HepG2 (cell line): Measurements from ENCODE around the gene ADAMTS4. TPM values are rescaled to one million over a fixed set of nuclear protein-coding genes. Genes with fewer than 3 reads are reported as not detected.
A peak's percentile ranks its signal among the peaks of the same experiment; 100 is the strongest.
"Not testable (repeated sequence)": the region's sequence is repeated elsewhere in the genome, so short reads cannot be mapped to it uniquely, and the experiment has no call there.

ENCODE experiments used
- ATAC-seq: fragments of 200-7000 bp; cut with Tn5 transposase; 3 replicates; pipeline ENCODE4 v1.9.1; 2020; ENCODE audit warnings: mild to moderate bottlenecking, moderate library complexity
- BruUV-seq: library from RNA; stranded (reverse); fragments of 400-500 nt; replicated peaks from 2 replicates; lab custom pipeline; 2021; lab: Mats Ljungman, UMichigan
- CTCF ChIA-PET: fragments of 300-600 bp; formaldehyde crosslinking; extraction: SDS; loops from one replicate; lab custom pipeline; 2021; ENCODE audit warnings: low total read pairs, inconsistent platforms, low intra/inter-chr PET ratio; lab: Yijun Ruan, JAX
- POLR2A ChIA-PET: fragments of 350-600 bp; sonication (Branson Sonifier 250); formaldehyde crosslinking; loops from one replicate; lab custom pipeline; 2020; ENCODE audit warnings: antibody characterized with exemption, inconsistent platforms; lab: Yijun Ruan, JAX
- DNase-seq: peaks from one replicate; pipeline ENCODE4 v3.0.0-alpha.2; 2015; ENCODE audit warnings: low spot score
- FAIRE-seq: peaks from 3 replicates; lab custom pipeline; 2011; peaks lifted over from hg19 to GRCh38; lab: Jason Lieb, UNC
- H2AFZ ChIP-seq: one replicate; pipeline ENCODE4 v1.6.1; 2011; ENCODE audit warnings: low read length, inconsistent platforms
- H3K27ac ChIP-seq: fragments of 300-600 bp; 3 replicates; pipeline ENCODE4 v1.8.0; 2011; ENCODE audit warnings: mixed run types, mild to moderate bottlenecking, mixed read lengths, low read length, inconsistent platforms; ENCODE audit not compliant: insufficient read depth; ENCODE audit errors: extremely low read length
- H3K27me3 ChIP-seq, 2 experiments: fragments of 200-600 bp in 1 of 2; 2 replicates in 1 of 2; 3 replicates in 1 of 2; pipeline versions ENCODE4 v1.6.0 to v1.8.0; 2011; ENCODE audit warnings: low read length in 2 of 2, mild to moderate bottlenecking in 2 of 2, moderate library complexity in 2 of 2, inconsistent platforms in 1 of 2; ENCODE audit not compliant: insufficient read depth in 2 of 2, control insufficient read depth in 1 of 2
- H3K36me3 ChIP-seq, 2 experiments: fragments of 200-600 bp in 1 of 2; replicated peaks in 1 of 2; 2 replicates in 1 of 2; 3 replicates in 1 of 2; pipeline versions ENCODE4 v1.5.1 to v1.8.0; 2011; ENCODE audit warnings: low read length in 2 of 2, inconsistent platforms in 1 of 2; ENCODE audit not compliant: insufficient read depth in 2 of 2, control insufficient read depth in 1 of 2
- H3K4me1 ChIP-seq: 2 replicates; pipeline ENCODE4 v1.5.1; 2012; ENCODE audit warnings: low read length, inconsistent platforms; ENCODE audit not compliant: insufficient read depth
- H3K4me2 ChIP-seq: 2 replicates; pipeline ENCODE4 v1.6.0; 2011; ENCODE audit warnings: low read depth, low read length, inconsistent platforms
- H3K4me3 ChIP-seq, 3 experiments: fragments of 200-600 bp in 1 of 3; sonication (generic), shearing (Covaris generic) in 1 of 3; replicated peaks in 1 of 3; 2 replicates each; pipeline ENCODE4 v1.5.1; 2011 to 2016; ENCODE audit warnings: low read length in 3 of 3, inconsistent platforms in 2 of 3, low read depth in 2 of 3, mild to moderate bottlenecking in 2 of 3, control low read depth in 1 of 3, mixed read lengths in 1 of 3; ENCODE audit not compliant: insufficient read depth in 1 of 3
- H3K79me2 ChIP-seq: one replicate; pipeline ENCODE4 v1.6.1; 2011; ENCODE audit warnings: low read length, inconsistent platforms; ENCODE audit not compliant: insufficient read depth
- H3K9ac ChIP-seq: 2 replicates; pipeline ENCODE4 v1.6.0; 2011; ENCODE audit warnings: mild to moderate bottlenecking, low read depth, low read length, inconsistent platforms; ENCODE audit not compliant: insufficient read depth
- H3K9me3 ChIP-seq: 2 replicates; pipeline ENCODE4 v1.5.1; 2012; ENCODE audit warnings: mild to moderate bottlenecking, low read length
- H4K20me1 ChIP-seq: 2 replicates; pipeline ENCODE4 v1.6.0; 2011; ENCODE audit warnings: inconsistent platforms, mild to moderate bottlenecking, low read length, moderate library complexity; ENCODE audit not compliant: insufficient read depth
- ADNP ChIP-seq: sonication (generic); formaldehyde crosslinking; IDR thresholded peaks from 2 replicates; pipeline ENCODE4 v1.4.0; 2020; ENCODE audit warnings: missing genetic modification reagents
- CCDC6 ChIP-seq: sonication (generic); formaldehyde crosslinking; IDR thresholded peaks from 2 replicates; pipeline ENCODE4 v1.8.1; 2022; ENCODE audit warnings: mild to moderate bottlenecking, missing genetic modification reagents, moderate library complexity
- ELF3 ChIP-seq: IDR thresholded peaks from 2 replicates; pipeline ENCODE4 v1.6.1; 2016; ENCODE audit warnings: missing genetic modification reagents, missing compliant biosample characterization
- GFI1 ChIP-seq: sonication (generic); formaldehyde crosslinking; IDR thresholded peaks from 2 replicates; pipeline ENCODE4 v1.5.0; 2020; ENCODE audit warnings: missing genetic modification reagents, mild to moderate bottlenecking, borderline replicate concordance
- HNRNPLL ChIP-seq: fragments of 200-400 bp; formaldehyde crosslinking; IDR thresholded peaks from 2 replicates; pipeline ENCODE4 v1.6.1; 2017; ENCODE audit warnings: mild to moderate bottlenecking, low read depth, low read length; ENCODE audit not compliant: poor library complexity, severe bottlenecking
- KDM3A ChIP-seq: IDR thresholded peaks from 2 replicates; pipeline ENCODE4 v1.6.1; 2018; ENCODE audit warnings: low read depth, missing compliant biosample characterization
- PCBP2 ChIP-seq: fragments of 200-400 bp; formaldehyde crosslinking; optimal IDR thresholded peaks from 2 replicates; pipeline ENCODE3; 2018; ENCODE audit warnings: low read length, low read depth; ENCODE audit not compliant: poor library complexity, severe bottlenecking
- RBFOX2 ChIP-seq: fragments of 200-400 bp; formaldehyde crosslinking; IDR thresholded peaks from 2 replicates; pipeline ENCODE4 v1.6.1; 2017; ENCODE audit warnings: low read depth, mild to moderate bottlenecking, low read length
- SRY ChIP-seq: sonication (generic); formaldehyde crosslinking; IDR thresholded peaks from 2 replicates; pipeline ENCODE4 v1.8.0; 2022; ENCODE audit warnings: mild to moderate bottlenecking, missing genetic modification reagents
- TCF7L2 ChIP-seq: IDR thresholded peaks from 2 replicates; pipeline ENCODE4 v1.6.1; 2011; ENCODE audit warnings: mild to moderate bottlenecking, low read depth, low read length, moderate library complexity
- ZNF772 ChIP-seq: sonication (generic); formaldehyde crosslinking; IDR thresholded peaks from 2 replicates; pipeline ENCODE4 v1.5.0; 2020; ENCODE audit warnings: mild to moderate bottlenecking, missing genetic modification reagents
- WGBS: methylation state at CpG from one replicate; pipeline ENCODE4 v1.1.6; 2017; ENCODE audit warnings: low lambda C conversion rate; 5-methylcytosine and 5-hydroxymethylcytosine counted together
- in situ Hi-C: cut with HindIII; loops from 2 replicates; pipeline ENCODE4 v1.10.0; 2017; ENCODE audit warnings: low pct_unique_long_range_greater_than_20kb; ENCODE audit not compliant: extremely low pct_ligation_motif_present
- intact Hi-C: fragments of 100-400 bp; cut with micrococcal nuclease; formaldehyde crosslinking; loops from one replicate; pipeline ENCODE4 v1.10.0; 2022; ENCODE audit not compliant: unreplicated experiment
- polyA plus RNA-seq, 8 experiments: library from polyadenylated mRNA; depleted of rRNA in 3 of 8; stranded (reverse) in 7 of 8; unstranded in 1 of 8; fragments of >200 nt; fragmentation: Illumina TruSeq in 4 of 8; extraction: Trizol in 4 of 8; gene quantifications; 2 replicates each; pipeline versions ENCODE4 v1.2.1 to v1.2.3, GENCODE V29; 2011 to 2016; ENCODE audit warnings: low read depth in 4 of 8, missing spikeins in 1 of 8, mixed read lengths in 1 of 8; ENCODE audit not compliant: insufficient read depth in 1 of 8
- total RNA-seq, 5 experiments: library from RNA; depleted of rRNA; stranded (reverse); fragments of >200 nt; fragmentation: Illumina TruSeq; extraction: Trizol; gene quantifications; 2 replicates each; pipeline ENCODE4 v1.2.3, GENCODE V29; 2016; ENCODE audit warnings: low read depth in 1 of 5
- TF ChIP-seq, protein P1 (sequence below): IDR thresholded peaks from 2 replicates; pipeline ENCODE4 v1.6.1; 2012; ENCODE audit warnings: inconsistent platforms
- TF ChIP-seq, protein P2 (sequence below): sonication (generic); formaldehyde crosslinking; IDR thresholded peaks from 2 replicates; pipeline ENCODE4 v1.5.1; 2020; ENCODE audit warnings: mild to moderate bottlenecking, missing genetic modification reagents, moderate library complexity

ADAMTS4 gene
- total and polyA plus RNA-seq, 2 of the 13 experiments (the other 11 are each of a cell fraction or from before 2014, with no cell fraction given) = 0.51 to 1.7 TPM

DNA sequence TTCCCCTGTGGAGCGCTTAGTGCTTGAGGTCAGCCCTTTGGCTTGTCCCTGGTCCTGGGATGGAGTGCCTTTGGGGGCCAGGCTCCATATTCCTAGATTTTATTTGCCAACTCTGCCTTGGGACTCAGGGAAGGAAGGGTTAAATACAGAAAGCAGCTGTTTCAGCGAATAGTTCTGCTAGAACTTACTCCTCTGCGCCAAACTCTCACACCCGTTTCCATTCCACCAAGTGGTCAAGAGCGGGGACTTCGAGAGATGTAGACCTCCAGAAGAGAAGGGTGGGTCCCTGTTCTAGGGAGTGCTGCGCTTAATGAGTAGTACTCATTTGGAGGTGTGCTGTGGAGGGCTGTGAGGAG lies 26.3 kb upstream of the ADAMTS4 start (continued):
- TF ChIP-seq PCBP2 = no peak
- no peak for TF ChIP-seq KDM3A (CRISPR knock-in tag)
- TF ChIP-seq ADNP (CRISPR knock-in tag) = no peak
- TF ChIP-seq ELF3 (CRISPR knock-in tag) = no peak
- 0 out of 2 replicates have a peak, but pooled peaks have one; percentile 3 for TF ChIP-seq GFI1
- TF ChIP-seq, protein P1, sequence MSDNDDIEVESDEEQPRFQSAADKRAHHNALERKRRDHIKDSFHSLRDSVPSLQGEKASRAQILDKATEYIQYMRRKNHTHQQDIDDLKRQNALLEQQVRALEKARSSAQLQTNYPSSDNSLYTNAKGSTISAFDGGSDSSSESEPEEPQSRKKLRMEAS = no peak
- no peak for TF ChIP-seq HNRNPLL

DNA sequence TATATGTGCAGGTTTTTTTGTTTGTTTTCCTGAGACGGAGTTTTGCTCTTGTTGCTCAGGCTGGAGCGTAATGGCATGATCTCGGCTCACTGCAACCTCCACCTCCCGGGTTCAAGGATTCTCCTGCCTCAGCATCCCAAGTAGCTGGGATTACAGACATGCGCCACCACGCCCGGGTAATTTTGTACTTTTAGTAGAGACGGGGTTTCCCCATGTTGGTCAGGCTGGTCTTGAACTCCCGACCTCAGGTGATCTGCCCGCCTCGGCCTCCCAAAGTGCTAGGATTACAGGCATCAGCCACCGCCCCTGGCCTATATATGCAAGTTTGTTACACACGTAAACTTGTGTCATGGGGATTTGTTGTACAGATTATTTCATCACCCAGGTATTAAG lies 25.8 kb upstream of the ADAMTS4 start:
- H3K27me3 ChIP-seq, H3K9me3 ChIP-seq, ATAC-seq, DNase-seq, FAIRE-seq, H2AFZ ChIP-seq: not testable (repeated sequence)
- 0% methylated on average over 12 of the region's 13 CpGs for WGBS
- Histone ChIP-seq H3K27ac (peak overlapping the region; percentile 99), H3K79me2 (peaks cover 32% of the 10 kb centered on the region), H3K4me2 (peak overlapping the region; percentile 80), H3K36me3 (peaks cover 13 to 34% of the 10 kb centered on the region in 2 experiments), H3K4me3 (peak overlapping the region; percentile 38 to 81 (median 54)), H3K9ac (peak overlapping the region; percentile 96), H3K4me1 (peaks cover 62% of the 10 kb centered on the region), H4K20me1 (peaks cover 11% of the 10 kb centered on the region)
- TF ChIP-seq, protein P2, sequence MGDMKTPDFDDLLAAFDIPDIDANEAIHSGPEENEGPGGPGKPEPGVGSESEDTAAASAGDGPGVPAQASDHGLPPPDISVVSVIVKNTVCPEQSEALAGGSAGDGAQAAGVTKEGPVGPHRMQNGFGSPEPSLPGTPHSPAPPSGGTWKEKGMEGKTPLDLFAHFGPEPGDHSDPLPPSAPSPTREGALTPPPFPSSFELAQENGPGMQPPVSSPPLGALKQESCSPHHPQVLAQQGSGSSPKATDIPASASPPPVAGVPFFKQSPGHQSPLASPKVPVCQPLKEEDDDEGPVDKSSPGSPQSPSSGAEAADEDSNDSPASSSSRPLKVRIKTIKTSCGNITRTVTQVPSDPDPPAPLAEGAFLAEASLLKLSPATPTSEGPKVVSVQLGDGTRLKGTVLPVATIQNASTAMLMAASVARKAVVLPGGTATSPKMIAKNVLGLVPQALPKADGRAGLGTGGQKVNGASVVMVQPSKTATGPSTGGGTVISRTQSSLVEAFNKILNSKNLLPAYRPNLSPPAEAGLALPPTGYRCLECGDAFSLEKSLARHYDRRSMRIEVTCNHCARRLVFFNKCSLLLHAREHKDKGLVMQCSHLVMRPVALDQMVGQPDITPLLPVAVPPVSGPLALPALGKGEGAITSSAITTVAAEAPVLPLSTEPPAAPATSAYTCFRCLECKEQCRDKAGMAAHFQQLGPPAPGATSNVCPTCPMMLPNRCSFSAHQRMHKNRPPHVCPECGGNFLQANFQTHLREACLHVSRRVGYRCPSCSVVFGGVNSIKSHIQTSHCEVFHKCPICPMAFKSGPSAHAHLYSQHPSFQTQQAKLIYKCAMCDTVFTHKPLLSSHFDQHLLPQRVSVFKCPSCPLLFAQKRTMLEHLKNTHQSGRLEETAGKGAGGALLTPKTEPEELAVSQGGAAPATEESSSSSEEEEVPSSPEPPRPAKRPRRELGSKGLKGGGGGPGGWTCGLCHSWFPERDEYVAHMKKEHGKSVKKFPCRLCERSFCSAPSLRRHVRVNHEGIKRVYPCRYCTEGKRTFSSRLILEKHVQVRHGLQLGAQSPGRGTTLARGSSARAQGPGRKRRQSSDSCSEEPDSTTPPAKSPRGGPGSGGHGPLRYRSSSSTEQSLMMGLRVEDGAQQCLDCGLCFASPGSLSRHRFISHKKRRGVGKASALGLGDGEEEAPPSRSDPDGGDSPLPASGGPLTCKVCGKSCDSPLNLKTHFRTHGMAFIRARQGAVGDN (CRISPR knock-in tag) = peak; percentile 22; the same call in 1 of the 2 replicates
- TF ChIP-seq CCDC6 (CRISPR knock-in tag) (0 out of 2 replicates have a peak, but pooled peaks have one; percentile 8), TCF7L2 (0 out of 2 replicates have a peak, but pooled peaks have one; percentile 4), SRY (peak; percentile 18; the same call in 1 of the 2 replicates), ZNF772 (CRISPR knock-in tag) (0 out of 2 replicates have a peak, but pooled peaks have one; percentile 4), RBFOX2 (peak; percentile 54; the same call in 1 of the 2 replicates)
- intact Hi-C loops = loop anchor here (1.0 to 5.0 kb wide), 3 partner anchors 22 to 88 kb away; partner anchors contain the start of genes NDUFS2 and SDHC
- ChIA-PET POLR2A (interaction anchor here (1.0 to 12.5 kb wide), 15 partner anchors 9 to 215 kb away, joined by 3 to 357 read pairs (median 16); partner anchors contain the start of genes ADAMTS4, B4GALT3, DEDD and FCER1G), CTCF (interaction anchor here (2.0 kb wide), 1 partner anchor 15 kb away, joined by 22 read pairs; no protein-coding TSS in a partner anchor)
- in situ Hi-C loops = loop anchor here (5.0 to 10.0 kb wide), 2 partner anchors 68 to 160 kb away; no protein-coding TSS in a partner anchor
- BruUV-seq = TSS peak; percentile 85
